SK-N-SH (cell line): ENCODE data around the gene UBE3B. TPM values are rescaled to one million over a fixed set of nuclear protein-coding genes. Genes with fewer than 3 reads are reported as not detected.
A peak's percentile ranks its signal among the peaks of the same experiment; 100 is the strongest.

Experiments
- CTCF ChIA-PET: fragments of 300-600, 350-600 bp; formaldehyde crosslinking; extraction: SDS; loops from one replicate; lab custom pipeline; 2021; lab: Yijun Ruan, JAX
- POLR2A ChIA-PET: fragments of 350-600 bp; sonication (Branson Sonifier 250); formaldehyde crosslinking; extraction: SDS; loops from one replicate; lab custom pipeline; 2020; ENCODE audit warnings: antibody characterized with exemption, inconsistent platforms; lab: Yijun Ruan, JAX
- DNase-seq: peaks from one replicate; pipeline ENCODE4 v3.0.0; 2012
- H2AFZ ChIP-seq: fragments of 200-600 bp; sonication (generic); 2 replicates; pipeline ENCODE4 v1.8.1; 2016; ENCODE audit warnings: antibody characterized with exemption, mild to moderate bottlenecking, low read depth
- H3F3A ChIP-seq: fragments of 200-600 bp; sonication (generic); replicated peaks from 2 replicates; pipeline ENCODE3; 2016; ENCODE audit warnings: antibody characterized with exemption, mild to moderate bottlenecking; ENCODE audit not compliant: insufficient read depth
- H3K27ac ChIP-seq, 2 experiments: fragments of 200-500 bp in 1 of 2; fragments of 200-600 bp in 1 of 2; sonication (Bioruptor generic) in 1 of 2; sonication (generic), shearing (Covaris generic) in 1 of 2; 2 replicates each; pipeline versions ENCODE4 v1.5.1 to v1.6.1; 2014 to 2016; ENCODE audit warnings: low read depth in 2 of 2, inconsistent platforms in 1 of 2, low read length in 1 of 2, mild to moderate bottlenecking in 1 of 2, mixed read lengths in 1 of 2
- H3K27me3 ChIP-seq: fragments of 200-600 bp; sonication (generic), shearing (Covaris generic); 2 replicates; pipeline ENCODE4 v1.6.1; 2016; ENCODE audit warnings: mixed run types; ENCODE audit not compliant: insufficient read depth
- H3K36me3 ChIP-seq, 2 experiments: fragments of 200-500 bp in 1 of 2; fragments of 200-600 bp in 1 of 2; sonication (Bioruptor generic) in 1 of 2; sonication (generic) in 1 of 2; replicated peaks in 1 of 2; 2 replicates each; pipeline versions ENCODE3 to v1.5.1; 2014 to 2016; ENCODE audit warnings: low read length in 1 of 2, mild to moderate bottlenecking in 1 of 2; ENCODE audit not compliant: insufficient read depth in 2 of 2, control insufficient read depth in 1 of 2
- H3K4me1 ChIP-seq, 2 experiments: fragments of 200-500 bp in 1 of 2; fragments of 200-600 bp in 1 of 2; sonication (Bioruptor generic) in 1 of 2; sonication (generic), shearing (Covaris generic) in 1 of 2; 2 replicates each; pipeline versions ENCODE4 v1.5.1 to v1.6.1; 2014 to 2016; ENCODE audit warnings: low read depth in 1 of 2, low read length in 1 of 2, mixed run types in 1 of 2; ENCODE audit not compliant: insufficient read depth in 2 of 2, control insufficient read depth in 1 of 2
- H3K4me2 ChIP-seq: fragments of 200-600 bp; sonication (generic), shearing (Covaris generic); 2 replicates; pipeline ENCODE4 v1.6.1; 2017; ENCODE audit warnings: mixed run types
- H3K4me3 ChIP-seq, 2 experiments: fragments of 200-500 bp in 1 of 2; fragments of 200-600 bp in 1 of 2; sonication (Bioruptor generic) in 1 of 2; sonication (generic), shearing (Covaris generic) in 1 of 2; 2 replicates each; pipeline versions ENCODE4 v1.5.1 to v1.8.1; 2014 to 2016; ENCODE audit warnings: low read depth in 2 of 2, inconsistent platforms in 1 of 2, low read length in 1 of 2, mild to moderate bottlenecking in 1 of 2, mixed read lengths in 1 of 2, moderate library complexity in 1 of 2
- H3K79me2 ChIP-seq: fragments of 200-600 bp; sonication (generic); 2 replicates; pipeline ENCODE4 v1.8.1; 2017; ENCODE audit warnings: mild to moderate bottlenecking; ENCODE audit not compliant: insufficient read depth
- H3K9ac ChIP-seq: fragments of 200-600 bp; sonication (generic); 2 replicates; pipeline ENCODE4 v1.6.1; 2017; ENCODE audit warnings: mixed run types
- H3K9me2 ChIP-seq: fragments of 200-600 bp; sonication (generic); 2 replicates; pipeline ENCODE4 v1.6.1; 2017; ENCODE audit warnings: mixed run types
- H3K9me3 ChIP-seq: fragments of 200-600 bp; sonication (generic); 2 replicates; pipeline ENCODE4 v1.6.1; 2017; ENCODE audit warnings: mixed run types, mild to moderate bottlenecking, moderate library complexity
- H4K20me1 ChIP-seq: fragments of 200-600 bp; sonication (generic); 2 replicates; pipeline ENCODE4 v1.6.1; 2017; ENCODE audit warnings: mild to moderate bottlenecking, mixed run types; ENCODE audit not compliant: insufficient read depth
- ELF1 ChIP-seq: IDR thresholded peaks from 2 replicates; pipeline ENCODE4 v1.4.0; 2012
- FOSL2 ChIP-seq: IDR thresholded peaks from 2 replicates; pipeline ENCODE4 v1.4.0; 2012; ENCODE audit warnings: low read depth, mild to moderate bottlenecking, moderate library complexity, borderline replicate concordance
- FOXJ3 ChIP-seq: sonication (generic); formaldehyde crosslinking; IDR thresholded peaks from 2 replicates; pipeline ENCODE4 v1.5.1; 2020; ENCODE audit warnings: mild to moderate bottlenecking, missing genetic modification reagents
- JUND ChIP-seq: IDR thresholded peaks from 2 replicates; pipeline ENCODE4 v1.4.0; 2012
- NFIC ChIP-seq: IDR thresholded peaks from 2 replicates; pipeline ENCODE4 v1.4.0; 2012; ENCODE audit warnings: borderline replicate concordance
- RFX5 ChIP-seq: IDR thresholded peaks from 2 replicates; pipeline ENCODE4 v1.6.1; 2012; ENCODE audit warnings: mild to moderate bottlenecking, improper control_type of control experiment, low read length
- RXRA ChIP-seq: IDR thresholded peaks from 2 replicates; pipeline ENCODE4 v1.4.0; 2012; ENCODE audit warnings: low read depth, mild to moderate bottlenecking, borderline replicate concordance
- SIN3A ChIP-seq: IDR thresholded peaks from 2 replicates; pipeline ENCODE4 v1.6.1; 2012; ENCODE audit warnings: low read depth, mild to moderate bottlenecking, low read length, moderate library complexity, borderline replicate concordance
- SMC3 ChIP-seq: IDR thresholded peaks from 2 replicates; pipeline ENCODE4 v1.6.1; 2012; ENCODE audit warnings: low read depth, low read length, improper control_type of control experiment
- TEAD4 ChIP-seq: IDR thresholded peaks from 2 replicates; pipeline ENCODE4 v1.4.0; 2012; ENCODE audit warnings: mild to moderate bottlenecking, borderline replicate concordance; ENCODE audit not compliant: insufficient read depth
- YY1 ChIP-seq: IDR thresholded peaks from 2 replicates; pipeline ENCODE4 v1.4.0; 2012; ENCODE audit warnings: low read depth, mild to moderate bottlenecking
- WGBS: methylation state at CpG from one replicate; pipeline ENCODE4 v1.1.6; 2017; ENCODE audit warnings: low lambda C conversion rate; 5-methylcytosine and 5-hydroxymethylcytosine counted together
- polyA plus RNA-seq, 3 experiments: library from polyadenylated mRNA; depleted of rRNA; stranded (reverse); fragments of >200 nt; gene quantifications; 2 replicates each; pipeline ENCODE4 v1.2.3, GENCODE V29; 2012
- TF ChIP-seq, protein P1 (sequence below): IDR thresholded peaks from 2 replicates; pipeline ENCODE4; 2012
- TF ChIP-seq, protein P2 (sequence below): IDR thresholded peaks from 2 replicates; pipeline ENCODE4 v1.4.0; 2012; ENCODE audit warnings: low read depth, borderline replicate concordance
- TF ChIP-seq, protein P3 (sequence below): fragments of 200-600 bp; sonication (generic); IDR thresholded peaks from 2 replicates; pipeline ENCODE4 v1.6.1; 2017; ENCODE audit warnings: antibody characterized with exemption, mild to moderate bottlenecking, moderate library complexity

UBE3B gene
- polyA plus RNA-seq, 1 of the 3 experiments (the other 2 are of a cell fraction) = 28.6 TPM

DNA sequence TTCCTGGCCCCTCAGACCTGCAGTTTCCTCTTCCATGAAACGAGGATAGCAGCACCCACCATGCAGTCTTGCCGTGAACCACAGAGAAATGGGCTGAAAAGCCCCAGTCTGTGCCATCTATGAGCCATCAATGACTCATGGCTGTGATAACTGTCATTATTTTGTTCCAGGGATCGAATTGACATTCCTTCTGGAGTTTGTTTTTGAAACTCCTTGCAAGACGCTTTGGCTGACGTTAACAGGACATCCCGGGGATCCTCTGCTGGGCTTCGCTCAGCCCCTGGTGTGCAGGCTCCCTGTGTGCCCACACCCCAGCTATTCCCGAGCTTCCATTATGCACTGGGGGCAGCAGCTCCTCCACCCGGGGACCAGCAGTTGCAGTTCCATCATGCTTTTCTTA is 62.1 kb downstream of the UBE3B start:
- H3K79me2 ChIP-seq = no peaks in the 10 kb centered on the region
- H3K27ac ChIP-seq = peak overlapping the region in 1 of 2 experiments; percentile 51; a peak in 1 of 4 replicates
- H3K9me2 ChIP-seq = no peaks in the 10 kb centered on the region
- no peak overlapping the region for H3K4me2 ChIP-seq
- no peak for DNase-seq
- no peaks in the 10 kb centered on the region for H4K20me1 ChIP-seq
- 35% methylated on average over 9 of the region's 9 CpGs for WGBS
- POLR2A ChIA-PET = interaction anchor here (1.1 kb wide), 1 partner anchor 17 kb away, joined by 4 read pairs; no protein-coding TSS in a partner anchor
- no peak overlapping the region for H3K9ac ChIP-seq
- no peaks in the 10 kb centered on the region for H3K27me3 ChIP-seq
- H3K4me1 ChIP-seq = peaks cover 6 to 70% of the 10 kb centered on the region in 2 experiments; a peak in 3 of 4 replicates
- H3K36me3 ChIP-seq = peaks cover 0 to 4% of the 10 kb centered on the region in 2 experiments
- TF ChIP-seq FOXJ3 (CRISPR knock-in tag) = no peak
- no peak for TF ChIP-seq ELF1
- TF ChIP-seq, protein P1, sequence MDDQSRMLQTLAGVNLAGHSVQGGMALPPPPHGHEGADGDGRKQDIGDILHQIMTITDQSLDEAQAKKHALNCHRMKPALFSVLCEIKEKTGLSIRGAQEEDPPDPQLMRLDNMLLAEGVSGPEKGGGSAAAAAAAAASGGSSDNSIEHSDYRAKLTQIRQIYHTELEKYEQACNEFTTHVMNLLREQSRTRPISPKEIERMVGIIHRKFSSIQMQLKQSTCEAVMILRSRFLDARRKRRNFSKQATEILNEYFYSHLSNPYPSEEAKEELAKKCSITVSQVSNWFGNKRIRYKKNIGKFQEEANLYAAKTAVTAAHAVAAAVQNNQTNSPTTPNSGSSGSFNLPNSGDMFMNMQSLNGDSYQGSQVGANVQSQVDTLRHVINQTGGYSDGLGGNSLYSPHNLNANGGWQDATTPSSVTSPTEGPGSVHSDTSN = peak; percentile 22; the same call in 1 of the 2 replicates
- TF ChIP-seq NFIC = no peak
- TF ChIP-seq SMC3 = no peak
- peak; percentile 47; the same call in 1 of the 2 replicates for TF ChIP-seq FOSL2
- no peak for TF ChIP-seq YY1
- CTCF ChIA-PET = interaction anchor here (0.6 to 2.4 kb wide), 5 partner anchors 20 to 739 kb away, joined by 3 to 7 read pairs (median 3); no protein-coding TSS in a partner anchor
- no peaks in the 10 kb centered on the region for H3F3A ChIP-seq
- H3K4me3 ChIP-seq = no peak overlapping the region
- H2AFZ ChIP-seq = no peak overlapping the region
- no peaks in the 10 kb centered on the region for H3K9me3 ChIP-seq

DNA sequence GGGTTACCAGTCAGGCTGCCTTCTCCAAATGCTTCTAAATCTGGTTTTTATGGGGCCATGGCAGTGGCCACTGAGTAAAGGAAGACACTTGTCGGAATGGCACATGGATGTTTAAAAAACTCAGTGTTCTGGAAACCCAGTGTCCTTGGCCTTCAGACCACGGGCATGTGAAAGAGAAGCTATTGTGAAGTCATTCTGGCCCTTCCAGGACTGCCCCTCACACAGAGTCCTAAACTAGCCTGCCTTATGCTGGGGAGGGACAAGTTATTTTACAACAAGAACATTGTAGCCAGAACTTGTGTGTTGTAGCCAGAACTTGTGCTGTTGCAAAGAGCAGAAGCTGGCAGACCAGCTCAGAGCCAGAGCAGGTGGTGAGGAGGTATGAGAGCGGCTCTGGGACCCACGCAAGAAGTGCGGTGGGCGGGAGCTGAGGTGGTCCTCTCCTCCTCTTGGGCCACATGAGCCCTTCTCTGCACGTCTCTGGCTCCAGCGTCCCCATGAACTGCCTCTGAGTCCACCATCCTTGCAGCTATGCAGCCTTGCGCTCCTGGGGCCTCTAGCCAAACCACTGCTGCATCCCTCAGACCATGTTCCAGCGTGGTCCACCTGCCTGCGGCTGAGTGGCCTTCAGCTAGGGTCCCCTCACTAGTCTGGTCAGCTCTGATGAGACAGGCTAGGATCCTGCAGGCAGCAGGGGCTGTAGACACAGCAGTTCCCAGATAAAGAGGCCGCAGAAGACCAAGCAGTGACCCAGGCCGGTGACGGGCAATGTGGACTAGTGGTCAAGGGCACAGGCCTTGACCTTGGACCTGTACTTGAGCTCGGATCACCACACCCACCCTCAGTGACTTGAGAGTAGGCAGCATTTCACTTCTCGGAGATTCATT is 63.3 kb downstream of the UBE3B start:
- H3K4me2 ChIP-seq = no peak overlapping the region
- no peaks in the 10 kb centered on the region for H3F3A ChIP-seq
- DNase-seq = peak; percentile 55
- H3K9me3 ChIP-seq = no peaks in the 10 kb centered on the region
- H3K4me3 ChIP-seq = no peak overlapping the region
- peak overlapping the region in 1 of 2 experiments; percentile 91; a peak in 2 of 4 replicates for H3K27ac ChIP-seq
- H2AFZ ChIP-seq = no peak overlapping the region
- TF ChIP-seq RXRA (no peak), TEAD4 (no peak), NFIC (no peak), ELF1 (no peak), JUND (no peak), RFX5 (no peak), SIN3A (no peak)
- TF ChIP-seq, protein P2, sequence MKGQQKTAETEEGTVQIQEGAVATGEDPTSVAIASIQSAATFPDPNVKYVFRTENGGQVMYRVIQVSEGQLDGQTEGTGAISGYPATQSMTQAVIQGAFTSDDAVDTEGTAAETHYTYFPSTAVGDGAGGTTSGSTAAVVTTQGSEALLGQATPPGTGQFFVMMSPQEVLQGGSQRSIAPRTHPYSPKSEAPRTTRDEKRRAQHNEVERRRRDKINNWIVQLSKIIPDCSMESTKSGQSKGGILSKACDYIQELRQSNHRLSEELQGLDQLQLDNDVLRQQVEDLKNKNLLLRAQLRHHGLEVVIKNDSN = no peak
- TF ChIP-seq, protein P1 = no peak
- TF ChIP-seq, protein P3, sequence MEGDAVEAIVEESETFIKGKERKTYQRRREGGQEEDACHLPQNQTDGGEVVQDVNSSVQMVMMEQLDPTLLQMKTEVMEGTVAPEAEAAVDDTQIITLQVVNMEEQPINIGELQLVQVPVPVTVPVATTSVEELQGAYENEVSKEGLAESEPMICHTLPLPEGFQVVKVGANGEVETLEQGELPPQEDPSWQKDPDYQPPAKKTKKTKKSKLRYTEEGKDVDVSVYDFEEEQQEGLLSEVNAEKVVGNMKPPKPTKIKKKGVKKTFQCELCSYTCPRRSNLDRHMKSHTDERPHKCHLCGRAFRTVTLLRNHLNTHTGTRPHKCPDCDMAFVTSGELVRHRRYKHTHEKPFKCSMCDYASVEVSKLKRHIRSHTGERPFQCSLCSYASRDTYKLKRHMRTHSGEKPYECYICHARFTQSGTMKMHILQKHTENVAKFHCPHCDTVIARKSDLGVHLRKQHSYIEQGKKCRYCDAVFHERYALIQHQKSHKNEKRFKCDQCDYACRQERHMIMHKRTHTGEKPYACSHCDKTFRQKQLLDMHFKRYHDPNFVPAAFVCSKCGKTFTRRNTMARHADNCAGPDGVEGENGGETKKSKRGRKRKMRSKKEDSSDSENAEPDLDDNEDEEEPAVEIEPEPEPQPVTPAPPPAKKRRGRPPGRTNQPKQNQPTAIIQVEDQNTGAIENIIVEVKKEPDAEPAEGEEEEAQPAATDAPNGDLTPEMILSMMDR = no peak
- H3K27me3 ChIP-seq = no peaks in the 10 kb centered on the region
- peaks cover 6 to 81% of the 10 kb centered on the region in 2 experiments; a peak in 3 of 4 replicates for H3K4me1 ChIP-seq
- no peaks in the 10 kb centered on the region for H3K9me2 ChIP-seq
- POLR2A ChIA-PET = interaction anchor here (0.5 to 2.6 kb wide), 7 partner anchors 11 to 105 kb away, joined by 3 to 10 read pairs (median 4); no protein-coding TSS in a partner anchor
- WGBS = 78% methylated on average over 16 of the region's 16 CpGs
- no peak overlapping the region for H3K9ac ChIP-seq
- no peaks in the 10 kb centered on the region for H4K20me1 ChIP-seq
- H3K79me2 ChIP-seq = no peaks in the 10 kb centered on the region
- H3K36me3 ChIP-seq = no peaks in the 10 kb centered on the region
- CTCF ChIA-PET = interaction anchor here (0.8 to 5.7 kb wide), 11 partner anchors 9 to 305 kb away, joined by 3 to 23 read pairs (median 4); partner anchors contain the start of gene MVK
